GM21390 (cell line): ENCODE data around the gene RNF20.
"Not testable (repeated sequence)": the region's sequence is repeated elsewhere in the genome, so short reads cannot be mapped to it uniquely, and the experiment has no call there.

ENCODE experiments used
- ATAC-seq: cut with Tn5 transposase; IDR thresholded peaks from one replicate; pipeline ENCODE4 v1.9.1; 2021; ENCODE audit not compliant: unreplicated experiment

RNF20 gene

DNA sequence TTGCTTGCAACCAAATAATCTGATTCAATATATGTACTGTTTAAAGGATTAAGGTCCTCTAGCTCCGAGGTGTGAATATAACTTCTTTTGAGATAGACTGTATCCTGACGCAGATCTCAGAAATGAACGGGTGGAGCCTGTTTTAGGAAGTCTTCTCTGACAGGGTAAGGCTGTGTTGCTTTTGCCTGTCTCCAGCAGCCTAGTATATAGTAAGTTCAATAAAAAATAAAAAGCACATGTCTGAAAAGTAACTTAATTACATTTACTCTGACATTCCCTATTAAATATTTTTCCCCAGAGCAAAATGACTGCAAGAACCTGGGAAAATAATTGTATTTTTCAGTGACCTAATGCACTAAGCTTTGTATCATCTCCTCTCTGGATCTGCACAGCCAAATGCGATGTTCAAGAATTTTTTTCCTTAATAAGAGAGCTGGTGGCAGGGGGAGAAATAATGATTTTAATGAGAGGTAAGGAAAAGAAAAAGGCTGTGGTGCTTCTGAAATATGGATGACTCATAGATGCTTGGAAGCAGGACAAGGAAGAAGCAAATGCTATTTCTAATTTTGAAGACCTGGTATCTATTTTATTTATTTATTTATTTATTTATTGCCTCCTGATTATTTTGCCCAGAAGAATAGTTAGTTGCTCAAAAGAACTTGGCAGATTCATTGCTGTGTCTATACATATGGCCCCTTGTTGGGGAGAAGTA lies 53.8 kb downstream of the RNF20 start:
- ATAC-seq, result no peak

GRCh38 chr9:101590074-101590473 lies 56.4 kb downstream of the RNF20 start:
- ATAC-seq, result not testable (repeated sequence)

DNA sequence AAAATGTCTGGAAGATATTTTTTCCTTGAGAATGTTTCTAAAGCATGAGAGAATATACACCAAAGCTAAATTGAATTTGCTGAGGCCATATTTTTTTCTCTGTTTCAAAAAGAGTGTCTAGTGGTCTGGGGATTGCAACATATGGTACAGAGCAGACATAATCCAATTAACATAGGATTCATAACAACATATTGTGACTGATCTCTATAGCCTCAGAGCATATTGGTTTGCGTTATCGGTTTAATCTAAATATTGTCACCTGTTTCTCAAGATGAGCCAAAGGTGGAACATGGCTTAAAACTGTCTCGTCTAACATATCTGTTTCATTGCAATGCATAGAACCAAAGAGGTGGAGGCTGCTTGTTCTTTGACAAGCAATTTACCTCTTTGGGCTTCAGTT lies 57.2 kb downstream of the RNF20 start:
- ATAC-seq, result no peak

GRCh38 chr9:101591787-101592446 lies 58.3 kb downstream of the RNF20 start:
- no peak for ATAC-seq

- ATAC-seq, result no peak
These were observed 59.1 kb downstream of the RNF20 start for GRCh38 chr9:101592788-101593187.

- no peak for ATAC-seq
These were observed 59.7 kb downstream of the RNF20 start for GRCh38 chr9:101593345-101593744.

- ATAC-seq, result no peak
These were observed 61.1 kb downstream of the RNF20 start, which contains the start of gene PPP3R2 for GRCh38 chr9:101594796-101595195. TSS of gene PPP3R2 (minus strand) at chr9:101594969. CDS start at chr9:101594921, 48 bp downstream.

DNA sequence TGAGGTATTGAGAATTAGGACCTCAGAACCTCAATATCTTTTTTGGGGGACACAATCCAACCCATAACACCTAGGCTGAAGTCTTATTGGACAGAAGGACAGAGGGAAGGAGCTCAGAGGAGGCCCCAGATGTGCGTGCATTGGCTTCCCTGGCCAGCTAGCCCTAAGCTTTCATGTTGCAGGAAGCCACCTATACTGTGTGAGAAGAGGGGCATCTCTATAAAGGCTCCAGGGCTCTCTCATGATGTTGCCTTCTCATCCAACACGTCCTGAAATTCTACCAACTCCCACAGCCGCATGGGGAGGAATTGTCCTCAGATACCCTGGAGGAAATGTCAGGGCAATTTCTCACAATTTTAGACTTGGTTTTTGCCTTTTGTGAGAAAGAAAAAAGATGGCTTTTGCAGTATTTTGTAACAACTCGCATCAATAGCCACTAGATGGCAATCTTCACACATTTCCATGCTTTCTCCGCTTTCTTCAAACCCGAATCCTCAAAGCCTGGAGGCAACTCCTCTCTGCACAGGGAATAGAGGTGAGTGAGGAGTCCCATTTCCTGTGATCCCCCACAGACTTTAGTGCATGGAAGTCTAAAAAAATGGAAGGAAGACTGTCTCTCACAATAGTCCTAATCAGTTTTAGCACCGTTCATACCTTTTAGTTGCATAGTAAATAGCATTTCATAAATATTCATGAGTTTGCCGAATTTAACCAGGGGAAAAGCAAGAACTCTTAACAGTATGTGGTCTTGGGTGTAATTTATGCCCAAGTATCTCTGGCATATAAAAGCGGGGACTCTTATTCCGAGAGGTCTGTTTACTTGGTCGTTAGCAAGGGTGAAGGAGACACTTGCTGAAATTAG lies 68.5 kb downstream of the RNF20 start:
- ATAC-seq, result peak; percentile 71

DNA sequence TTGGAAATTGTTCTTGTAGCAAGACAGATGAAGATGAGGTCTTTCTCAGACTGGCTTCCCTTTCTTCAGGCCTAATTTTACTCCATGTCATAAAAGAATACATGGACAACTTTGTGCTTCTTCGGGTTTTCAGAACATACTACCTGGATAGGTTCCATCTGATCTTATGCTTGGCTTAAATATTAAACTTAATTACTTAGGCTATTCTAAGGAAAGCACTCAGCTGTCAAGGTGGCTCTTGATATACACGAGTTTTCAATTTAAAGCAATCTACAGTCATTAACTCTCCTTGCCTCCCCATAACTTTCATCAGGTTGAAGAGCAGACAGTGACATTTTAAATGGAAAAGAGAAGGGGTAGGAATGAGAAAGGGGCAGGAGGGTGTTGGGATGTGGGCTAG lies 70.6 kb downstream of the RNF20 start:
- no peak for ATAC-seq

- ATAC-seq, result no peak
These were observed 71.9 kb downstream of the RNF20 start for GRCh38 chr9:101605547-101605946.
